COLO829 (cell line): ENCODE results near the gene RFFL.

Experiments used
- DNase-seq: peaks from one replicate; pipeline ENCODE4 v3.0.0; 2012; ENCODE audit warnings: low spot score

RFFL gene

GRCh38 chr17:34974794-34975785 is 88.4 kb downstream of the RFFL start:
- DNase-seq = no peak

- no peak for DNase-seq
These were observed 89.3 kb downstream of the RFFL start for GRCh38 chr17:34974179-34974578.

GRCh38 chr17:34961093-34961911 is 102.2 kb downstream of the RFFL start, which contains the start of the genes CCT6B and ZNF830:
Gene CCT6B (minus strand): TSS chr17:34961460. CDS start chr17:34961393, 67 bp downstream.
Gene ZNF830 (plus strand): TSS chr17:34961540. CDS start chr17:34961567, 27 bp downstream.
- peak; percentile 98 for DNase-seq

GRCh38 chr17:34958438-34958837 is 105.1 kb downstream of the RFFL start:
- DNase-seq = no peak
